MM.1S (cell line): ENCODE data around the gene RBSN.

ENCODE experiments used
- EZH2 ChIP-seq: fragments of 300-600 bp; sonication (generic); optimal IDR thresholded peaks from 2 replicates; pipeline ENCODE3; 2017; ENCODE audit warnings: low read depth, mild to moderate bottlenecking, antibody characterized with exemption, low read length, mixed read lengths
- EZH2phosphoT487 ChIP-seq: fragments of 300-600 bp; sonication (generic); IDR thresholded peaks from 2 replicates; pipeline ENCODE4 v1.6.1; 2018; ENCODE audit warnings: antibody characterized with exemption, low read length
- TF ChIP-seq, protein P1 (sequence below): fragments of 300-600 bp; sonication (generic); IDR thresholded peaks from 2 replicates; pipeline ENCODE4 v1.5.1; 2016; ENCODE audit warnings: antibody characterized with exemption, low read length, mixed read lengths

- TF ChIP-seq, protein P1, sequence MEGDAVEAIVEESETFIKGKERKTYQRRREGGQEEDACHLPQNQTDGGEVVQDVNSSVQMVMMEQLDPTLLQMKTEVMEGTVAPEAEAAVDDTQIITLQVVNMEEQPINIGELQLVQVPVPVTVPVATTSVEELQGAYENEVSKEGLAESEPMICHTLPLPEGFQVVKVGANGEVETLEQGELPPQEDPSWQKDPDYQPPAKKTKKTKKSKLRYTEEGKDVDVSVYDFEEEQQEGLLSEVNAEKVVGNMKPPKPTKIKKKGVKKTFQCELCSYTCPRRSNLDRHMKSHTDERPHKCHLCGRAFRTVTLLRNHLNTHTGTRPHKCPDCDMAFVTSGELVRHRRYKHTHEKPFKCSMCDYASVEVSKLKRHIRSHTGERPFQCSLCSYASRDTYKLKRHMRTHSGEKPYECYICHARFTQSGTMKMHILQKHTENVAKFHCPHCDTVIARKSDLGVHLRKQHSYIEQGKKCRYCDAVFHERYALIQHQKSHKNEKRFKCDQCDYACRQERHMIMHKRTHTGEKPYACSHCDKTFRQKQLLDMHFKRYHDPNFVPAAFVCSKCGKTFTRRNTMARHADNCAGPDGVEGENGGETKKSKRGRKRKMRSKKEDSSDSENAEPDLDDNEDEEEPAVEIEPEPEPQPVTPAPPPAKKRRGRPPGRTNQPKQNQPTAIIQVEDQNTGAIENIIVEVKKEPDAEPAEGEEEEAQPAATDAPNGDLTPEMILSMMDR: no peak
- TF ChIP-seq EZH2 (no peak), EZH2phosphoT487 (no peak)
Observed at GRCh38 chr3:15121936-15122335, 23.0 kb upstream of the RBSN start.
